Lower leg skin (tissue), 4 donors: ENCODE results near the gene PIK3R3. TPM values are rescaled to one million over a fixed set of nuclear protein-coding genes. Genes with fewer than 3 reads are reported as not detected.

Source experiments
- DNase-seq, 2 donors: peaks; one replicate each; pipeline ENCODE4 v3.0.0-alpha.2; 2019; ENCODE audit warnings: low spot score in 2 of 2
- H3K4me3 ChIP-seq: fragments of 200-600 bp; sonication (generic); 2 replicates; pipeline ENCODE4 v1.5.1; 2017; ENCODE audit warnings: mild to moderate bottlenecking, low read depth; ENCODE audit not compliant: poor library complexity, severe bottlenecking
- POLR2A ChIP-seq, 2 donors: fragments of 450-650 bp; IDR thresholded peaks; one replicate each; pipeline ENCODE4 v1.6.1; 2016 to 2017; ENCODE audit warnings: antibody characterized with exemption in 2 of 2, mild to moderate bottlenecking in 1 of 2, moderate library complexity in 1 of 2
- WGBS, 2 donors: methylation state at CpG; one replicate each; pipeline ENCODE4 v1.1.5; 2018; 5-methylcytosine and 5-hydroxymethylcytosine counted together
- intact Hi-C: fragments of 100-400 bp; cut with DNase I; formaldehyde crosslinking; loops from one replicate; pipeline ENCODE4 v1.15.0; 2023; ENCODE audit warnings: low total_unique reads
- total RNA-seq, 4 donors: library from RNA; depleted of rRNA; stranded (reverse); fragments of >200 nt; gene quantifications; one replicate each; pipeline ENCODE4 v1.1.0, GENCODE V29; 2016
- TF ChIP-seq, protein P1 (sequence below), 3 donors: fragments of 450-650 bp; IDR thresholded peaks; one replicate each; pipeline ENCODE4 v1.5.1; 2016; ENCODE audit warnings: antibody characterized with exemption in 3 of 3, mild to moderate bottlenecking in 3 of 3, moderate library complexity in 2 of 3

The PIK3R3 gene
- total RNA-seq, 4 donors from 2014 or later = 4.4 to 18.4 (median 11.7) TPM

- no peak for TF ChIP-seq POLR2A (IDR thresholded peaks at IDR 0.05)
- intact Hi-C loops = no loop called here
- no peak for DNase-seq
- WGBS, 2 donors = 85 to 87% methylated on average over 2 of the region's 2 CpGs
- H3K4me3 ChIP-seq = no peak overlapping the region
These were observed 17.4 kb downstream of the PIK3R3 start for GRCh38 chr1:46114925-46115603.

GRCh38 chr1:46113948-46114347 is 18.5 kb downstream of the PIK3R3 start:
- H3K4me3 ChIP-seq = no peak overlapping the region
- intact Hi-C loops = no loop called here
- no peak for DNase-seq
- WGBS, 2 donors = 84 to 88% methylated on average over 5 of the region's 5 CpGs
- TF ChIP-seq POLR2A (IDR thresholded peaks at IDR 0.05) = no peak
- TF ChIP-seq, protein P1, sequence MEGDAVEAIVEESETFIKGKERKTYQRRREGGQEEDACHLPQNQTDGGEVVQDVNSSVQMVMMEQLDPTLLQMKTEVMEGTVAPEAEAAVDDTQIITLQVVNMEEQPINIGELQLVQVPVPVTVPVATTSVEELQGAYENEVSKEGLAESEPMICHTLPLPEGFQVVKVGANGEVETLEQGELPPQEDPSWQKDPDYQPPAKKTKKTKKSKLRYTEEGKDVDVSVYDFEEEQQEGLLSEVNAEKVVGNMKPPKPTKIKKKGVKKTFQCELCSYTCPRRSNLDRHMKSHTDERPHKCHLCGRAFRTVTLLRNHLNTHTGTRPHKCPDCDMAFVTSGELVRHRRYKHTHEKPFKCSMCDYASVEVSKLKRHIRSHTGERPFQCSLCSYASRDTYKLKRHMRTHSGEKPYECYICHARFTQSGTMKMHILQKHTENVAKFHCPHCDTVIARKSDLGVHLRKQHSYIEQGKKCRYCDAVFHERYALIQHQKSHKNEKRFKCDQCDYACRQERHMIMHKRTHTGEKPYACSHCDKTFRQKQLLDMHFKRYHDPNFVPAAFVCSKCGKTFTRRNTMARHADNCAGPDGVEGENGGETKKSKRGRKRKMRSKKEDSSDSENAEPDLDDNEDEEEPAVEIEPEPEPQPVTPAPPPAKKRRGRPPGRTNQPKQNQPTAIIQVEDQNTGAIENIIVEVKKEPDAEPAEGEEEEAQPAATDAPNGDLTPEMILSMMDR (IDR thresholded peaks at IDR 0.05) = no peak

GRCh38 chr1:46112108-46112507 is 20.3 kb downstream of the PIK3R3 start:
- DNase-seq = no peak
- WGBS, 2 donors = 93 to 96% methylated on average over 1 of the region's 1 CpG
- intact Hi-C loops = no loop called here
- no peak overlapping the region for H3K4me3 ChIP-seq
- TF ChIP-seq POLR2A (IDR thresholded peaks at IDR 0.05) = no peak
- TF ChIP-seq, protein P1 (IDR thresholded peaks at IDR 0.05) = no peak

- intact Hi-C loops = no loop called here
- no peak for DNase-seq
- no peak overlapping the region for H3K4me3 ChIP-seq
- no peak for TF ChIP-seq POLR2A (IDR thresholded peaks at IDR 0.05)
- 88 to 92% methylated on average over 1 of the region's 1 CpG for WGBS, 2 donors
These were observed 21.9 kb downstream of the PIK3R3 start for GRCh38 chr1:46110521-46110920.

GRCh38 chr1:46102769-46103476 is 29.5 kb downstream of the PIK3R3 start:
- no peak for TF ChIP-seq POLR2A (IDR thresholded peaks at IDR 0.05)
- TF ChIP-seq, protein P1 (IDR thresholded peaks at IDR 0.05) = no peak
- intact Hi-C loops = no loop called here
- 91 to 94% methylated on average over 6 of the region's 6 CpGs for WGBS, 2 donors
- H3K4me3 ChIP-seq = no peak overlapping the region
- DNase-seq = no peak

DNA sequence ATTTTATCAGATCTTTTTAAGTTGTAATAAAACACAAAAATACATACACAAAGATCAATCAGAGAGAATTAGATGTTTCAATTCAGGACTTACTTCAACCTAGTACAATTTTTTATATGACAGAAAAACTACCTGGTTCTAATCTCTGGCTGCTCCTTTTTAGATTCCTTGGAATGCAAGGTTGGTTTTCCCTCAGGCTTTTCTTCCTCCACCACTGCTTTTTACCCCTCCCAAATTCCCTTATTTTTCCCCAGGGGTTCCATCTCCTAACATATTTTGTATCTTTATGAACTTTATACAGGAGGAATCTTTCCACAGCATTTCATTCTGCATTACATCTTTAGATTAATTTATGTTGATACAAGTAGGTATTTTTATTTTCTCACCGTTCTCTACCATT is 33.2 kb downstream of the PIK3R3 start:
- DNase-seq = no peak
- WGBS, 2 donors = 64 to 74% methylated on average over 1 of the region's 1 CpG
- intact Hi-C loops = no loop called here
- H3K4me3 ChIP-seq = no peak overlapping the region
- TF ChIP-seq POLR2A (IDR thresholded peaks at IDR 0.05) = no peak
- TF ChIP-seq, protein P1 (IDR thresholded peaks at IDR 0.05) = no peak
